ENCODE results near the gene KRTAP2-1.
"Not testable (repeated sequence)": the region's sequence is repeated elsewhere in the genome, so short reads cannot be mapped to it uniquely, and the experiment has no call there.

KRTAP2-1 gene

GRCh38 chr17:41055130-41055529, 8.0 kb upstream of the KRTAP2-1 start, which contains the start of gene KRTAP2-2:
Gene KRTAP2-2 (minus strand): TSS chr17:41055230. CDS start chr17:41055211, 19 bp downstream.
- not testable (repeated sequence) for DNase-seq

- DNase-seq, result not testable (repeated sequence)
These were observed 7.4 kb upstream of the KRTAP2-1 start for GRCh38 chr17:41054556-41054955.

- DNase-seq, result no peak
These were observed 6.9 kb upstream of the KRTAP2-1 start for GRCh38 chr17:41054025-41054424.

GRCh38 chr17:41052566-41052965, 5.5 kb upstream of the KRTAP2-1 start:
- DNase-seq, result no peak

GRCh38 chr17:41049110-41049509, 2.0 kb upstream of the KRTAP2-1 start:
- DNase-seq, result no peak

- no peak for DNase-seq
These were observed 1.3 kb upstream of the KRTAP2-1 start for GRCh38 chr17:41048441-41048840.

GRCh38 chr17:41042953-41043352, 4.2 kb downstream of the KRTAP2-1 start:
- no peak for DNase-seq

- DNase-seq, result not testable (repeated sequence)
These were observed 6.1 kb downstream of the KRTAP2-1 start, which contains the start of gene KRTAP1-1 for GRCh38 chr17:41040783-41041571. Gene KRTAP1-1 (minus strand): TSS chr17:41041450. CDS start chr17:41041397, 53 bp downstream.

GRCh38 chr17:41037853-41038350, 9.2 kb downstream of the KRTAP2-1 start:
- no peak for DNase-seq

GRCh38 chr17:41034346-41034935, 12.7 kb downstream of the KRTAP2-1 start, which contains the start of gene KRTAP1-3:
Gene KRTAP1-3 (minus strand): TSS chr17:41034874. CDS start chr17:41034821, 53 bp downstream.
- not testable (repeated sequence) for DNase-seq

- no peak for DNase-seq
These were observed 17.4 kb downstream of the KRTAP2-1 start, which contains the start of gene KRTAP1-4 for GRCh38 chr17:41029633-41030245. Gene KRTAP1-4 (minus strand): TSS chr17:41030195. CDS start chr17:41030078, 117 bp downstream.

GRCh38 chr17:41026715-41027471, 20.2 kb downstream of the KRTAP2-1 start, which contains the start of gene KRTAP1-5:
Gene KRTAP1-5 (minus strand): TSS chr17:41027208. CDS start chr17:41027155, 53 bp downstream.
- no peak for DNase-seq

GRCh38 chr17:41024697-41025096, 22.4 kb downstream of the KRTAP2-1 start:
- DNase-seq, result no peak

GRCh38 chr17:41020336-41020735, 26.8 kb downstream of the KRTAP2-1 start:
- DNase-seq, result no peak

GRCh38 chr17:41019415-41019814, 27.7 kb downstream of the KRTAP2-1 start:
- no peak for DNase-seq

- DNase-seq, result no peak
These were observed 28.6 kb downstream of the KRTAP2-1 start for GRCh38 chr17:41018541-41018940.

GRCh38 chr17:41016578-41017215, 30.4 kb downstream of the KRTAP2-1 start:
- DNase-seq, result no peak

- DNase-seq, result no peak
These were observed 31.7 kb downstream of the KRTAP2-1 start for GRCh38 chr17:41015454-41015853.

GRCh38 chr17:41013606-41014005, 33.5 kb downstream of the KRTAP2-1 start:
- no peak for DNase-seq

- DNase-seq, result no peak
These were observed 33.9 kb downstream of the KRTAP2-1 start for GRCh38 chr17:41013181-41013580.

- DNase-seq, result no peak
These were observed 34.6 kb downstream of the KRTAP2-1 start for GRCh38 chr17:41012326-41013120.

All from KG1 (cell line).